ENCODE measurements around the gene ANO4.

ANO4 gene

GRCh38 chr12:100799770-100800169 is 5.2 kb downstream of the ANO4 start:
- TF ChIP-seq, protein P1, sequence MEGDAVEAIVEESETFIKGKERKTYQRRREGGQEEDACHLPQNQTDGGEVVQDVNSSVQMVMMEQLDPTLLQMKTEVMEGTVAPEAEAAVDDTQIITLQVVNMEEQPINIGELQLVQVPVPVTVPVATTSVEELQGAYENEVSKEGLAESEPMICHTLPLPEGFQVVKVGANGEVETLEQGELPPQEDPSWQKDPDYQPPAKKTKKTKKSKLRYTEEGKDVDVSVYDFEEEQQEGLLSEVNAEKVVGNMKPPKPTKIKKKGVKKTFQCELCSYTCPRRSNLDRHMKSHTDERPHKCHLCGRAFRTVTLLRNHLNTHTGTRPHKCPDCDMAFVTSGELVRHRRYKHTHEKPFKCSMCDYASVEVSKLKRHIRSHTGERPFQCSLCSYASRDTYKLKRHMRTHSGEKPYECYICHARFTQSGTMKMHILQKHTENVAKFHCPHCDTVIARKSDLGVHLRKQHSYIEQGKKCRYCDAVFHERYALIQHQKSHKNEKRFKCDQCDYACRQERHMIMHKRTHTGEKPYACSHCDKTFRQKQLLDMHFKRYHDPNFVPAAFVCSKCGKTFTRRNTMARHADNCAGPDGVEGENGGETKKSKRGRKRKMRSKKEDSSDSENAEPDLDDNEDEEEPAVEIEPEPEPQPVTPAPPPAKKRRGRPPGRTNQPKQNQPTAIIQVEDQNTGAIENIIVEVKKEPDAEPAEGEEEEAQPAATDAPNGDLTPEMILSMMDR (IDR thresholded peaks at IDR 0.05; ENCODE audit: insufficient read depth, low read length, poor library complexity, severe bottlenecking), result no peak
- TF ChIP-seq EZH2phosphoT487 (conservative IDR thresholded peaks at IDR 0.05; ENCODE audit: low read length), result no peak
- H2AFZ ChIP-seq (ENCODE audit: low read depth, low read length, severe bottlenecking), result no peak overlapping the region
- no peak overlapping the region for H3K9ac ChIP-seq (ENCODE audit: low read length)
- H3F3A ChIP-seq (ENCODE audit: insufficient read depth), result no peaks in the 10 kb centered on the region
- no peaks in the 10 kb centered on the region for H4K20me1 ChIP-seq (ENCODE audit: low read depth, low read length)
- no peaks in the 10 kb centered on the region for H3K79me2 ChIP-seq (ENCODE audit: insufficient read depth, low read length)
- no peak overlapping the region for H3K4me2 ChIP-seq (ENCODE audit: low read depth, low read length, poor library complexity, severe bottlenecking)
- no peak overlapping the region for H3K4me3 ChIP-seq (ENCODE audit: insufficient read depth, low read length, poor library complexity, severe bottlenecking)
- no peaks in the 10 kb centered on the region for H3K9me3 ChIP-seq (ENCODE audit: insufficient read depth, low read length)
- H3K9me2 ChIP-seq (replicated peaks; ENCODE audit: insufficient read depth, low read length), result no peaks in the 10 kb centered on the region
- no peak overlapping the region for H3K27ac ChIP-seq (ENCODE audit: low read depth, low read length)
- H3K36me3 ChIP-seq (ENCODE audit: low read length), result no peaks in the 10 kb centered on the region
- H3K27me3 ChIP-seq (ENCODE audit: low read length), result no peaks in the 10 kb centered on the region

GRCh38 chr12:100800723-100801122 is 6.1 kb downstream of the ANO4 start:
- Histone ChIP-seq H3K9me2 (replicated peaks; ENCODE audit: insufficient read depth, low read length) (no peaks in the 10 kb centered on the region), H3K9ac (ENCODE audit: low read length) (no peak overlapping the region), H3F3A (ENCODE audit: insufficient read depth) (no peaks in the 10 kb centered on the region), H3K36me3 (ENCODE audit: low read length) (no peaks in the 10 kb centered on the region), H2AFZ (ENCODE audit: low read depth, low read length, severe bottlenecking) (no peak overlapping the region), H4K20me1 (ENCODE audit: low read depth, low read length) (no peaks in the 10 kb centered on the region), H3K27me3 (ENCODE audit: low read length) (no peaks in the 10 kb centered on the region), H3K27ac (ENCODE audit: low read depth, low read length) (no peak overlapping the region), H3K4me3 (ENCODE audit: insufficient read depth, low read length, poor library complexity, severe bottlenecking) (no peak overlapping the region), H3K9me3 (ENCODE audit: insufficient read depth, low read length) (no peaks in the 10 kb centered on the region), H3K4me2 (ENCODE audit: low read depth, low read length, poor library complexity, severe bottlenecking) (no peak overlapping the region), H3K79me2 (ENCODE audit: insufficient read depth, low read length) (no peaks in the 10 kb centered on the region)
- no peak for TF ChIP-seq EZH2phosphoT487 (conservative IDR thresholded peaks at IDR 0.05; ENCODE audit: low read length)
- TF ChIP-seq, protein P1 (IDR thresholded peaks at IDR 0.05; ENCODE audit: insufficient read depth, low read length, poor library complexity, severe bottlenecking), result no peak

GRCh38 chr12:100801320-100801719 is 6.7 kb downstream of the ANO4 start:
- Histone ChIP-seq H3K9me3 (ENCODE audit: insufficient read depth, low read length) (no peaks in the 10 kb centered on the region), H3K4me2 (ENCODE audit: low read depth, low read length, poor library complexity, severe bottlenecking) (no peak overlapping the region), H3K9me2 (replicated peaks; ENCODE audit: insufficient read depth, low read length) (no peaks in the 10 kb centered on the region), H3K9ac (ENCODE audit: low read length) (no peak overlapping the region), H3K27me3 (ENCODE audit: low read length) (no peaks in the 10 kb centered on the region), H3K4me3 (ENCODE audit: insufficient read depth, low read length, poor library complexity, severe bottlenecking) (no peak overlapping the region), H2AFZ (ENCODE audit: low read depth, low read length, severe bottlenecking) (no peak overlapping the region), H3K79me2 (ENCODE audit: insufficient read depth, low read length) (no peaks in the 10 kb centered on the region), H3K36me3 (ENCODE audit: low read length) (no peaks in the 10 kb centered on the region), H3K27ac (ENCODE audit: low read depth, low read length) (no peak overlapping the region), H4K20me1 (ENCODE audit: low read depth, low read length) (no peaks in the 10 kb centered on the region), H3F3A (ENCODE audit: insufficient read depth) (no peaks in the 10 kb centered on the region)
- TF ChIP-seq EZH2phosphoT487 (conservative IDR thresholded peaks at IDR 0.05; ENCODE audit: low read length), result no peak
- TF ChIP-seq, protein P1 (IDR thresholded peaks at IDR 0.05; ENCODE audit: insufficient read depth, low read length, poor library complexity, severe bottlenecking), result no peak

Data from SU-DHL-6 (cell line).